Chondrocyte (in vitro differentiated cells): ENCODE measurements around the gene LYPD3. TPM values are rescaled to one million over a fixed set of nuclear protein-coding genes. Genes with fewer than 3 reads are reported as not detected.

Experiments
- DNase-seq: peaks from one replicate; pipeline ENCODE4 v3.0.0; 2021; ENCODE audit warnings: mixed read lengths, low spot score
- H3K27ac Mint-ChIP-seq: one replicate; pipeline ENCODE4 v1.8.0; 2021; ENCODE audit warnings: mild to moderate bottlenecking, moderate library complexity, mixed read lengths; ENCODE audit not compliant: unreplicated experiment
- H3K27me3 Mint-ChIP-seq: 2 replicates; pipeline ENCODE4 v1.8.0; 2021; ENCODE audit warnings: low read depth, mixed read lengths
- H3K36me3 Mint-ChIP-seq: 2 replicates; pipeline ENCODE4 v1.8.0; 2021; ENCODE audit warnings: low read depth, mixed read lengths
- H3K4me1 Mint-ChIP-seq: 2 replicates; pipeline ENCODE4 v1.8.0; 2021; ENCODE audit warnings: low read depth, mild to moderate bottlenecking, mixed read lengths
- H3K4me3 Mint-ChIP-seq: one replicate; pipeline ENCODE4 v1.8.0; 2021; ENCODE audit warnings: mild to moderate bottlenecking, moderate library complexity, mixed read lengths; ENCODE audit not compliant: unreplicated experiment
- H3K9me3 Mint-ChIP-seq: 2 replicates; pipeline ENCODE4 v1.8.0; 2021; ENCODE audit warnings: low read depth, mixed read lengths
- CTCF ChIP-seq: fragments of 200-600 bp; sonication (generic); IDR thresholded peaks from 2 replicates; pipeline ENCODE4 v1.5.0; 2021; ENCODE audit warnings: antibody characterized with exemption, mild to moderate bottlenecking, moderate library complexity
- total RNA-seq: library from RNA; stranded (reverse); gene quantifications from 3 replicates; pipeline ENCODE4 v1.2.1, GENCODE V29; 2021

The LYPD3 gene
- total RNA-seq, 1 donor from 2014 or later: 1.0 TPM

- Mint-ChIP-seq H3K4me3 (no peak overlapping the region), H3K9me3 (no peaks in the 10 kb centered on the region), H3K27me3 (no peaks in the 10 kb centered on the region), H3K4me1 (peaks cover 14% of the 10 kb centered on the region), H3K27ac (no peak overlapping the region), H3K36me3 (peaks cover 12% of the 10 kb centered on the region)
- no peak for DNase-seq
- TF ChIP-seq CTCF: no peak
These were observed 36.4 kb upstream of the LYPD3 start for GRCh38 chr19:43501661-43502418.

GRCh38 chr19:43499042-43499441, 33.6 kb upstream of the LYPD3 start:
- H3K27me3 Mint-ChIP-seq: no peaks in the 10 kb centered on the region
- H3K4me1 Mint-ChIP-seq: peaks cover 10% of the 10 kb centered on the region
- DNase-seq: no peak
- H3K9me3 Mint-ChIP-seq: no peaks in the 10 kb centered on the region
- no peak overlapping the region for H3K4me3 Mint-ChIP-seq
- TF ChIP-seq CTCF: no peak
- H3K36me3 Mint-ChIP-seq: peaks cover 17% of the 10 kb centered on the region
- H3K27ac Mint-ChIP-seq: no peak overlapping the region

- Mint-ChIP-seq H3K4me3 (no peak overlapping the region), H3K27me3 (no peaks in the 10 kb centered on the region), H3K36me3 (peaks cover 17% of the 10 kb centered on the region), H3K27ac (no peak overlapping the region), H3K9me3 (no peaks in the 10 kb centered on the region), H3K4me1 (peaks cover 6% of the 10 kb centered on the region)
- no peak for DNase-seq
- no peak for TF ChIP-seq CTCF
These were observed 32.9 kb upstream of the LYPD3 start for GRCh38 chr19:43498233-43498842.

- Mint-ChIP-seq H3K4me1 (no peaks in the 10 kb centered on the region), H3K36me3 (peaks cover 14% of the 10 kb centered on the region), H3K9me3 (no peaks in the 10 kb centered on the region), H3K27me3 (no peaks in the 10 kb centered on the region), H3K27ac (no peak overlapping the region), H3K4me3 (no peak overlapping the region)
- no peak for DNase-seq
- TF ChIP-seq CTCF: no peak
These were observed 31.6 kb upstream of the LYPD3 start for GRCh38 chr19:43496960-43497359.

- H3K4me1 Mint-ChIP-seq: no peaks in the 10 kb centered on the region
- no peaks in the 10 kb centered on the region for H3K27me3 Mint-ChIP-seq
- no peak overlapping the region for H3K4me3 Mint-ChIP-seq
- H3K36me3 Mint-ChIP-seq: peaks cover 12% of the 10 kb centered on the region
- H3K27ac Mint-ChIP-seq: no peak overlapping the region
- H3K9me3 Mint-ChIP-seq: no peaks in the 10 kb centered on the region
- DNase-seq: no peak
- TF ChIP-seq CTCF: no peak
These were observed 29.7 kb upstream of the LYPD3 start for GRCh38 chr19:43495082-43495481.
